Lung (tissue), 12 donors: Measurements from ENCODE around the gene PLEKHS1. TPM values are rescaled to one million over a fixed set of nuclear protein-coding genes. Genes with fewer than 3 reads are reported as not detected.

Experiments used
- ATAC-seq: fragments of 200-7000 bp; cut with Tn5 transposase; one replicate; pipeline ENCODE4 v1.9.1; 2020; ENCODE audit warnings: moderate number of reproducible peaks; ENCODE audit not compliant: insufficient read depth, low FRiP score
- DNase-seq, 3 donors: peaks; one replicate each; pipeline ENCODE4 v3.0.0-alpha.2; 2013 to 2017
- H3K27ac ChIP-seq, 2 donors: one replicate each; pipeline ENCODE4 v1.5.1; 2013; ENCODE audit warnings: mild to moderate bottlenecking in 2 of 2, moderate library complexity in 2 of 2, control low read depth in 1 of 2, inconsistent platforms in 1 of 2, low read depth in 1 of 2, low read length in 1 of 2
- H3K27me3 ChIP-seq, 3 donors: one replicate each; pipeline ENCODE4 v1.5.1; 2013; ENCODE audit warnings: low read length in 2 of 3; ENCODE audit not compliant: control insufficient read depth in 3 of 3, insufficient read depth in 3 of 3
- H3K36me3 ChIP-seq, 4 donors: one replicate each; pipeline ENCODE4 v1.5.1; 2013; ENCODE audit warnings: low read length in 4 of 4, mild to moderate bottlenecking in 1 of 4, moderate library complexity in 1 of 4; ENCODE audit not compliant: control insufficient read depth in 4 of 4, insufficient read depth in 4 of 4
- H3K4me1 ChIP-seq, 5 donors: one replicate each; pipeline ENCODE4 v1.5.1; 2013; ENCODE audit warnings: low read length in 5 of 5, mild to moderate bottlenecking in 2 of 5, moderate library complexity in 1 of 5; ENCODE audit not compliant: control insufficient read depth in 5 of 5, insufficient read depth in 5 of 5
- H3K4me3 ChIP-seq: one replicate; pipeline ENCODE4 v1.5.1; 2013; ENCODE audit warnings: mild to moderate bottlenecking, control low read depth, moderate library complexity
- H3K9ac ChIP-seq, 2 donors: one replicate each; pipeline ENCODE4 v1.5.1; 2013; ENCODE audit warnings: low read length in 2 of 2, control low read depth in 1 of 2; ENCODE audit not compliant: insufficient read depth in 1 of 2
- H3K9me3 ChIP-seq, 4 donors: one replicate each; pipeline ENCODE4 v1.5.1; 2013; ENCODE audit warnings: low read length in 3 of 4, mild to moderate bottlenecking in 1 of 4, moderate library complexity in 1 of 4; ENCODE audit not compliant: control insufficient read depth in 4 of 4, insufficient read depth in 3 of 4
- CTCF ChIP-seq: IDR thresholded peaks from 2 replicates; pipeline ENCODE4 v1.5.1; 2012; ENCODE audit warnings: mild to moderate bottlenecking; ENCODE audit errors: control extremely low read depth, extremely low read depth
- WGBS, 2 donors: extraction: QIAGEN DNeasy Blood & Tissue Kit; methylation state at CpG; one replicate each; pipeline ENCODE4 v1.1.7; 2013; 5-methylcytosine and 5-hydroxymethylcytosine counted together
- polyA plus RNA-seq, 2 donors: library from polyadenylated mRNA; stranded (reverse); fragments of 200-250 nt; gene quantifications; one replicate each; pipeline ENCODE4 v1.2.1, GENCODE V29; 2013
- total RNA-seq, 2 donors: library from RNA; depleted of rRNA in 1 of 2; stranded (reverse); fragments of >200 nt in 1 of 2; gene quantifications; one replicate each; pipeline ENCODE4 v1.2.1, GENCODE V29; 2014 to 2021
- donor health status: control.
- donor health status: control.
- donor health status: Bipolar disorder and iron deficiency.
- donor health status: healthy.
- donor health status: DM: yes; HTN: yes; CAD: no.

The PLEKHS1 gene
- total and polyA plus RNA-seq, 4 donors, result 4.2 to 21.9 (median 10.4) TPM

- TF ChIP-seq CTCF, result no peak
- Histone ChIP-seq H3K27me3 (no peaks in the 10 kb centered on the region), H3K27ac (no peak overlapping the region), H3K4me3 (no peak overlapping the region), H3K9ac (no peak overlapping the region), H3K36me3 (no peaks in the 10 kb centered on the region), H3K4me1 (no peaks in the 10 kb centered on the region), H3K9me3 (no peaks in the 10 kb centered on the region)
- 76 to 88% methylated on average over 8 of the region's 8 CpGs for WGBS, 2 donors
- DNase-seq (no peak), ATAC-seq (no peak)
These were observed 31.7 kb downstream of the PLEKHS1 start for GRCh38 chr10:113782986-113783704.

- peak in 1 of 3 donors; percentile 25 for DNase-seq
- Histone ChIP-seq H3K27me3 (no peaks in the 10 kb centered on the region), H3K27ac (no peak overlapping the region), H3K36me3 (no peaks in the 10 kb centered on the region), H3K9ac (no peak overlapping the region), H3K9me3 (no peaks in the 10 kb centered on the region), H3K4me1 (no peaks in the 10 kb centered on the region), H3K4me3 (no peak overlapping the region)
- TF ChIP-seq CTCF, result no peak
- ATAC-seq, result peak; percentile 55
- WGBS, 2 donors, result 45 to 58% methylated on average over 9 of the region's 9 CpGs
These were observed 37.2 kb downstream of the PLEKHS1 start for GRCh38 chr10:113788604-113789083.

GRCh38 chr10:113791691-113792090, 40.2 kb downstream of the PLEKHS1 start:
- no peak for DNase-seq
- Histone ChIP-seq H3K4me1 (no peaks in the 10 kb centered on the region), H3K9me3 (no peaks in the 10 kb centered on the region), H3K4me3 (no peak overlapping the region), H3K27me3 (no peaks in the 10 kb centered on the region), H3K9ac (no peak overlapping the region), H3K27ac (no peak overlapping the region), H3K36me3 (no peaks in the 10 kb centered on the region)
- ATAC-seq, result no peak
- WGBS, 2 donors, result 79% methylated on average over 2 of the region's 2 CpGs
- no peak for TF ChIP-seq CTCF
